NCI-H2081 treated with DMSO at 0.1 percent for 48 hours (cell line): ENCODE measurements around the gene RBFOX2.

ENCODE experiments used
- DNase-seq: peaks from one replicate; lab custom pipeline; 2025; lab: John Stamatoyannopoulos, UW

RBFOX2 gene

DNA sequence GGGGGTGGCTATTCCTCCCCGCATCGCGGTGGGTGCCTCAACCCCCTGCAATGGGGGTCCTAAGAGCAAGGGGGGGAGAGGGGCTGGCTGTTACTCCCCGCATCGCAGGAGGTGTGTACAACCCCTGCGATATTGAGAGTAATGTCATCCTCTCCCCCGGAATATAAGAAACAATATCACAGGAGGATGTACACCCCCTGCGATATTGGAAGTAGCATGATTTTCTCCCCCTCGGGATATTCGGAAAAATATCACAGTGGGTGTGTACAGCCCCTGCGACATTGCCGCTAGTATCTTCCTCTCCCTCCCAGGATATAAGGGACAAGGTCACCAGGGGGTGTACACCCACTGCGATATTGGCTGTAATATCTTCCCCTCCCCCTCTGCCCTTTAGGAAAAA lies 333.4 kb downstream of the RBFOX2 start:
- no peak for DNase-seq

DNA sequence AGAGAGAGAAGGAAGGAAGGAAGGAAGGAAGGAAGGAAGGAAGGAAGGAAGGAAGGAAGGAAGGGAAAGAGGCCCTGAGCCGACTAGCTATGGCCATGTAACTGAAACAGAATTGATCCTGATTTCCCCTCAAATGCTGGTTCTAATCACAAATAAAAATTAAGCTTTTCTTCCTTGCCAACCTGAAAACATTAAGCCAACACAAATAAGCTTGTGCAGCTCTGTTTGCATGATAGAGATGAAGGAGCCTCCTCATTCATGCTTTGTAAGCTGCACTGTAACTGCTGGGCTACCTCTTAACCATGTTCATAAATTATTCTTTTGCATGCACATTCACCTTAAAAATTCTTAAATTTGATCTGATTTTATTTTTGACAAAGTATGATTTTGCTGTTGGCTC lies 338.6 kb downstream of the RBFOX2 start:
- DNase-seq: no peak

DNA sequence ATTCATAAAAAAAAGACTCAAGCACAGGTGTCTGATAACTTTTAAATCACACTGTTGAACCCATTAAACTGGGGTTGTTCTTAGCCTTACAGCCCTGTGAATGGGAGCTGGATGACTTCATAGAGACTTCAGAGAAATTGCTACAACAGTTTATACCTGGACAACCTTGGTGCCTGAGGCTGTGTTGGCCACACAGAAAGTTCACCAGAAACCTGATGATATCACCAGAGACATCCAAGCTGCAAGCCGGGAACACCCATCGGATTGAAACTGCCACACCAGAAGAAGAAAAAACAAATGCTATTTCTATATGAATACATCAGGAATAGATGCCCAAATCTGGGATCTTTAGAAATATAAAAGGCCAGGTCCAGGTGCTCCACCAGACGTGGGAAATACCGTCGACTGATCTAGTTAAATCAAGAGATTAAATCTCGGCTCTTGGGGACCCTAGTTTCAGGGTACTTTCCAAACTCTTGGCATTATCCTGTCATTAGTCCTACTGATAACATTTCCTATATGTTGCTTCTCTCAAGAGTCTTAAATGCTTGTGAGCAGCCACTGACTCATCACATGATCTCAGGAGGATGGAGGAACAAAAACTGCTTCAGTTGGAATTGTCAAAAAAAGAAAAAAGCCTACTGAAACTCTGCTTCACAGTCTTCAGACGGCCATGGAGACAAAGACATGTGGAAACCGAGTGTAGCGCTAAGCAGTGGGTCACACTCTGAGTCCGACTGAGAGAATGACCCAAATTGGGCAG lies 339.5 kb downstream of the RBFOX2 start:
- DNase-seq: no peak
